ENCODE data around the gene FLT1. TPM values are rescaled to one million over a fixed set of nuclear protein-coding genes. Genes with fewer than 3 reads are reported as not detected.

The FLT1 gene
- total RNA-seq, 6 experiments from 2014 or later, result 80.5 to 118 (median 91.0) TPM

GRCh38 chr13:28531845-28532387 lies 37.0 kb upstream of the FLT1 start:
- no peaks in the 10 kb centered on the region for H3K36me3 Mint-ChIP-seq (ENCODE audit: low read depth)
- H3K27ac Mint-ChIP-seq, result no peak overlapping the region
- no peak for TF ChIP-seq CTCF (IDR thresholded peaks at IDR 0.05)
- no peak for DNase-seq
- H3K9me3 Mint-ChIP-seq, result no peaks in the 10 kb centered on the region
- H3K27me3 Mint-ChIP-seq (ENCODE audit: insufficient read depth), result no peaks in the 10 kb centered on the region
- peaks cover 8% of the 10 kb centered on the region for H3K4me1 Mint-ChIP-seq (ENCODE audit: low read depth)
- H3K4me3 Mint-ChIP-seq, result no peak overlapping the region

GRCh38 chr13:28531077-28531844 lies 36.3 kb upstream of the FLT1 start:
- H3K4me3 Mint-ChIP-seq, result no peak overlapping the region
- DNase-seq, result peak; percentile 26
- peaks cover 1% of the 10 kb centered on the region for H3K4me1 Mint-ChIP-seq (ENCODE audit: low read depth)
- H3K27me3 Mint-ChIP-seq (ENCODE audit: insufficient read depth), result no peaks in the 10 kb centered on the region
- TF ChIP-seq CTCF (IDR thresholded peaks at IDR 0.05), result no peak
- no peak overlapping the region for H3K27ac Mint-ChIP-seq
- H3K9me3 Mint-ChIP-seq, result no peaks in the 10 kb centered on the region
- H3K36me3 Mint-ChIP-seq (ENCODE audit: low read depth), result no peaks in the 10 kb centered on the region

- TF ChIP-seq CTCF (IDR thresholded peaks at IDR 0.05), result peak; percentile 51; the same call in 1 of the 2 replicates
- no peaks in the 10 kb centered on the region for H3K9me3 Mint-ChIP-seq
Observed at GRCh38 chr13:28530729-28531076, 35.8 kb upstream of the FLT1 start.

GRCh38 chr13:28529836-28530235 lies 34.9 kb upstream of the FLT1 start:
- Mint-ChIP-seq H3K4me3 (no peak overlapping the region), H3K27me3 (ENCODE audit: insufficient read depth) (no peaks in the 10 kb centered on the region; the same call in 1 of the 2 replicates), H3K36me3 (ENCODE audit: low read depth) (no peaks in the 10 kb centered on the region), H3K27ac (no peak overlapping the region), H3K9me3 (no peaks in the 10 kb centered on the region), H3K4me1 (ENCODE audit: low read depth) (no peaks in the 10 kb centered on the region; the same call in 1 of the 2 replicates)
- DNase-seq, result no peak
- no peak for TF ChIP-seq CTCF (IDR thresholded peaks at IDR 0.05)

More at GRCh38 chr13:28530729-28531076, 35.8 kb upstream of the FLT1 start:
- Mint-ChIP-seq H3K4me3 (no peak overlapping the region), H3K36me3 (ENCODE audit: low read depth) (no peaks in the 10 kb centered on the region), H3K4me1 (ENCODE audit: low read depth) (no peaks in the 10 kb centered on the region; the same call in 1 of the 2 replicates), H3K27me3 (ENCODE audit: insufficient read depth) (no peaks in the 10 kb centered on the region), H3K27ac (no peak overlapping the region)
- DNase-seq, result peak; percentile 50

GRCh38 chr13:28528848-28529247 lies 33.9 kb upstream of the FLT1 start:
- Mint-ChIP-seq H3K9me3 (no peaks in the 10 kb centered on the region), H3K36me3 (ENCODE audit: low read depth) (no peaks in the 10 kb centered on the region), H3K27ac (no peak overlapping the region), H3K4me1 (ENCODE audit: low read depth) (peaks cover 4% of the 10 kb centered on the region), H3K27me3 (ENCODE audit: insufficient read depth) (no peaks in the 10 kb centered on the region; the same call in 1 of the 2 replicates), H3K4me3 (no peak overlapping the region)
- DNase-seq, result no peak
- peak; percentile 42 for TF ChIP-seq CTCF (IDR thresholded peaks at IDR 0.05)
